Stimulated activated memory B cell treated with anti-CD40 and anti-IgM and Interleukin-4, amounts not matched to agents 10 μg/mL and 1 μg/mL and 100 μg/mL, for 72 hours (primary cell): ENCODE results near the gene MAP3K4.

Source experiments
- ATAC-seq: fragments of 150-1000 bp; cut with Tn5 transposase; 2 replicates; pipeline ENCODE4 v1.10.0; 2021
- H3K27ac Mint-ChIP-seq: one replicate; pipeline ENCODE4 v1.8.0; 2022; ENCODE audit warnings: mild to moderate bottlenecking, mixed read lengths
- H3K27me3 Mint-ChIP-seq: one replicate; pipeline ENCODE4 v1.8.0; 2022; ENCODE audit warnings: mixed read lengths
- H3K36me3 Mint-ChIP-seq: one replicate; pipeline ENCODE4 v1.8.0; 2022; ENCODE audit warnings: mixed read lengths
- H3K4me1 Mint-ChIP-seq: one replicate; pipeline ENCODE4 v1.8.0; 2022; ENCODE audit warnings: mixed read lengths
- H3K4me3 Mint-ChIP-seq: one replicate; pipeline ENCODE4 v1.8.0; 2022; ENCODE audit warnings: mild to moderate bottlenecking, moderate library complexity, mixed read lengths
- H3K9me3 Mint-ChIP-seq: one replicate; pipeline ENCODE4 v1.8.0; 2022; ENCODE audit warnings: mixed read lengths

Gene MAP3K4

GRCh38 chr6:161139304-161139765 lies 147.8 kb downstream of the MAP3K4 start:
- Mint-ChIP-seq H3K27ac (no peak overlapping the region), H3K27me3 (no peaks in the 10 kb centered on the region), H3K36me3 (peaks cover 16% of the 10 kb centered on the region), H3K4me3 (no peak overlapping the region), H3K4me1 (peaks cover 16% of the 10 kb centered on the region), H3K9me3 (no peaks in the 10 kb centered on the region)
- ATAC-seq = no peak

- Mint-ChIP-seq H3K4me3 (no peak overlapping the region), H3K4me1 (peaks cover 16% of the 10 kb centered on the region), H3K27me3 (no peaks in the 10 kb centered on the region), H3K27ac (no peak overlapping the region), H3K9me3 (no peaks in the 10 kb centered on the region), H3K36me3 (peaks cover 16% of the 10 kb centered on the region)
- ATAC-seq = no peak
These were observed 148.4 kb downstream of the MAP3K4 start for GRCh38 chr6:161139766-161140553.

- H3K27ac Mint-ChIP-seq = no peak overlapping the region
- H3K4me1 Mint-ChIP-seq = peaks cover 12% of the 10 kb centered on the region
- H3K4me3 Mint-ChIP-seq = no peak overlapping the region
- ATAC-seq = no peak
- H3K27me3 Mint-ChIP-seq = no peaks in the 10 kb centered on the region
- peaks cover 16% of the 10 kb centered on the region for H3K36me3 Mint-ChIP-seq
- no peaks in the 10 kb centered on the region for H3K9me3 Mint-ChIP-seq
These were observed 148.9 kb downstream of the MAP3K4 start for GRCh38 chr6:161140554-161140875.

GRCh38 chr6:161141173-161141572 lies 149.6 kb downstream of the MAP3K4 start:
- H3K27ac Mint-ChIP-seq = no peak overlapping the region
- H3K4me3 Mint-ChIP-seq = no peak overlapping the region
- ATAC-seq = no peak
- H3K9me3 Mint-ChIP-seq = no peaks in the 10 kb centered on the region
- H3K36me3 Mint-ChIP-seq = peaks cover 12% of the 10 kb centered on the region
- peaks cover 6% of the 10 kb centered on the region for H3K4me1 Mint-ChIP-seq
- H3K27me3 Mint-ChIP-seq = no peaks in the 10 kb centered on the region

- no peak overlapping the region for H3K27ac Mint-ChIP-seq
- no peaks in the 10 kb centered on the region for H3K4me1 Mint-ChIP-seq
- H3K36me3 Mint-ChIP-seq = peaks cover 6% of the 10 kb centered on the region
- no peaks in the 10 kb centered on the region for H3K9me3 Mint-ChIP-seq
- no peaks in the 10 kb centered on the region for H3K27me3 Mint-ChIP-seq
- ATAC-seq = no peak
- no peak overlapping the region for H3K4me3 Mint-ChIP-seq
These were observed 151.4 kb downstream of the MAP3K4 start for GRCh38 chr6:161142957-161143296.

- peaks cover 6% of the 10 kb centered on the region for H3K36me3 Mint-ChIP-seq
- ATAC-seq = no peak
- no peaks in the 10 kb centered on the region for H3K9me3 Mint-ChIP-seq
- no peak overlapping the region for H3K4me3 Mint-ChIP-seq
- no peak overlapping the region for H3K27ac Mint-ChIP-seq
- no peaks in the 10 kb centered on the region for H3K4me1 Mint-ChIP-seq
- no peaks in the 10 kb centered on the region for H3K27me3 Mint-ChIP-seq
These were observed 152.3 kb downstream of the MAP3K4 start for GRCh38 chr6:161143663-161144430.

GRCh38 chr6:161150136-161150535 lies 158.6 kb downstream of the MAP3K4 start:
- H3K9me3 Mint-ChIP-seq = no peaks in the 10 kb centered on the region
- H3K4me1 Mint-ChIP-seq = no peaks in the 10 kb centered on the region
- H3K4me3 Mint-ChIP-seq = no peak overlapping the region
- no peaks in the 10 kb centered on the region for H3K27me3 Mint-ChIP-seq
- H3K36me3 Mint-ChIP-seq = peaks cover 4% of the 10 kb centered on the region
- ATAC-seq = no peak
- H3K27ac Mint-ChIP-seq = no peak overlapping the region

- no peak overlapping the region for H3K27ac Mint-ChIP-seq
- H3K4me1 Mint-ChIP-seq = no peaks in the 10 kb centered on the region
- H3K36me3 Mint-ChIP-seq = peaks cover 4% of the 10 kb centered on the region
- ATAC-seq = no peak
- no peaks in the 10 kb centered on the region for H3K9me3 Mint-ChIP-seq
- H3K27me3 Mint-ChIP-seq = no peaks in the 10 kb centered on the region
- no peak overlapping the region for H3K4me3 Mint-ChIP-seq
These were observed 159.0 kb downstream of the MAP3K4 start for GRCh38 chr6:161150566-161150965.

GRCh38 chr6:161151059-161151645 lies 159.6 kb downstream of the MAP3K4 start:
- no peak overlapping the region for H3K27ac Mint-ChIP-seq

GRCh38 chr6:161151660-161152526 lies 160.3 kb downstream of the MAP3K4 start:
- no peaks in the 10 kb centered on the region for H3K4me1 Mint-ChIP-seq
- no peaks in the 10 kb centered on the region for H3K9me3 Mint-ChIP-seq
- H3K27me3 Mint-ChIP-seq = no peaks in the 10 kb centered on the region
- no peak for ATAC-seq
- peaks cover 4% of the 10 kb centered on the region for H3K36me3 Mint-ChIP-seq
- H3K27ac Mint-ChIP-seq = no peak overlapping the region
- no peak overlapping the region for H3K4me3 Mint-ChIP-seq

More at GRCh38 chr6:161151059-161151645, 159.6 kb downstream of the MAP3K4 start:
- H3K4me3 Mint-ChIP-seq = no peak overlapping the region
- H3K36me3 Mint-ChIP-seq = peaks cover 4% of the 10 kb centered on the region
- no peaks in the 10 kb centered on the region for H3K27me3 Mint-ChIP-seq
- no peaks in the 10 kb centered on the region for H3K4me1 Mint-ChIP-seq
- no peaks in the 10 kb centered on the region for H3K9me3 Mint-ChIP-seq
- ATAC-seq = no peak

- no peaks in the 10 kb centered on the region for H3K4me1 Mint-ChIP-seq
- no peaks in the 10 kb centered on the region for H3K27me3 Mint-ChIP-seq
- peaks cover 5% of the 10 kb centered on the region for H3K36me3 Mint-ChIP-seq
- no peaks in the 10 kb centered on the region for H3K9me3 Mint-ChIP-seq
- no peak for ATAC-seq
- H3K27ac Mint-ChIP-seq = no peak overlapping the region
- no peak overlapping the region for H3K4me3 Mint-ChIP-seq
These were observed 160.9 kb downstream of the MAP3K4 start for GRCh38 chr6:161152527-161152862.

- peaks cover 11% of the 10 kb centered on the region for H3K36me3 Mint-ChIP-seq
- no peak overlapping the region for H3K27ac Mint-ChIP-seq
- no peaks in the 10 kb centered on the region for H3K27me3 Mint-ChIP-seq
- H3K4me1 Mint-ChIP-seq = no peaks in the 10 kb centered on the region
- no peak for ATAC-seq
- no peak overlapping the region for H3K4me3 Mint-ChIP-seq
- H3K9me3 Mint-ChIP-seq = peaks cover 4% of the 10 kb centered on the region
These were observed 161.5 kb downstream of the MAP3K4 start for GRCh38 chr6:161152907-161153662.

- Mint-ChIP-seq H3K4me3 (no peak overlapping the region), H3K27ac (no peak overlapping the region), H3K27me3 (no peaks in the 10 kb centered on the region), H3K36me3 (peaks cover 14% of the 10 kb centered on the region), H3K9me3 (peaks cover 6% of the 10 kb centered on the region), H3K4me1 (no peaks in the 10 kb centered on the region)
- ATAC-seq = no peak
These were observed 162.2 kb downstream of the MAP3K4 start for GRCh38 chr6:161153725-161154124.

GRCh38 chr6:161154796-161155335 lies 163.3 kb downstream of the MAP3K4 start:
- Mint-ChIP-seq H3K36me3 (peaks cover 14% of the 10 kb centered on the region), H3K4me1 (no peaks in the 10 kb centered on the region), H3K27ac (no peak overlapping the region), H3K9me3 (peaks cover 6% of the 10 kb centered on the region), H3K4me3 (no peak overlapping the region), H3K27me3 (no peaks in the 10 kb centered on the region)
- ATAC-seq = no peak
